ENCODE data around the gene IQCF5.
"Not testable (repeated sequence)": the region's sequence is repeated elsewhere in the genome, so short reads cannot be mapped to it uniquely, and the experiment has no call there.

IQCF5 gene

DNA sequence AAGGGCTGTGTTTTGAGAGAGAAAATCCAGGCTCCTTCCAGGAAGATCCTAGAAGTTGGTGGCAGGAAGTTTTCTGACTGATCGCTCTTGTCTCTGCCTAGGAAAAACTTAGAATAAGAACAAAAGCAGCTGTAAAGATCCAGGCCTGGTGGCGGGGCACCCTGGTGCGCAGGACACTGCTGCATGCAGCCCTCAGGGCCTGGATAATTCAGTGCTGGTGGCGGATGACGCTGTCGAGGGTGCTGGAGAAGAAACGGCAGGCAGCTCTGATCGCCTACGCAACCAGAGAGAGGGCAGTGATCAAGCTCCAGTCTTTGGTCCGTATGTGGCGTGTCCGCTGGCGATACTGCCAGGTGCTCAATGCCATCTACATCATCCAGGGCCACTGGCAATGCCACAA lies 12.5 kb downstream of the IQCF5 start:
- TF ChIP-seq, protein P1, sequence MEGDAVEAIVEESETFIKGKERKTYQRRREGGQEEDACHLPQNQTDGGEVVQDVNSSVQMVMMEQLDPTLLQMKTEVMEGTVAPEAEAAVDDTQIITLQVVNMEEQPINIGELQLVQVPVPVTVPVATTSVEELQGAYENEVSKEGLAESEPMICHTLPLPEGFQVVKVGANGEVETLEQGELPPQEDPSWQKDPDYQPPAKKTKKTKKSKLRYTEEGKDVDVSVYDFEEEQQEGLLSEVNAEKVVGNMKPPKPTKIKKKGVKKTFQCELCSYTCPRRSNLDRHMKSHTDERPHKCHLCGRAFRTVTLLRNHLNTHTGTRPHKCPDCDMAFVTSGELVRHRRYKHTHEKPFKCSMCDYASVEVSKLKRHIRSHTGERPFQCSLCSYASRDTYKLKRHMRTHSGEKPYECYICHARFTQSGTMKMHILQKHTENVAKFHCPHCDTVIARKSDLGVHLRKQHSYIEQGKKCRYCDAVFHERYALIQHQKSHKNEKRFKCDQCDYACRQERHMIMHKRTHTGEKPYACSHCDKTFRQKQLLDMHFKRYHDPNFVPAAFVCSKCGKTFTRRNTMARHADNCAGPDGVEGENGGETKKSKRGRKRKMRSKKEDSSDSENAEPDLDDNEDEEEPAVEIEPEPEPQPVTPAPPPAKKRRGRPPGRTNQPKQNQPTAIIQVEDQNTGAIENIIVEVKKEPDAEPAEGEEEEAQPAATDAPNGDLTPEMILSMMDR (IDR thresholded peaks at IDR 0.05; ENCODE audit: extremely low read depth, missing control alignments), result no peak

DNA sequence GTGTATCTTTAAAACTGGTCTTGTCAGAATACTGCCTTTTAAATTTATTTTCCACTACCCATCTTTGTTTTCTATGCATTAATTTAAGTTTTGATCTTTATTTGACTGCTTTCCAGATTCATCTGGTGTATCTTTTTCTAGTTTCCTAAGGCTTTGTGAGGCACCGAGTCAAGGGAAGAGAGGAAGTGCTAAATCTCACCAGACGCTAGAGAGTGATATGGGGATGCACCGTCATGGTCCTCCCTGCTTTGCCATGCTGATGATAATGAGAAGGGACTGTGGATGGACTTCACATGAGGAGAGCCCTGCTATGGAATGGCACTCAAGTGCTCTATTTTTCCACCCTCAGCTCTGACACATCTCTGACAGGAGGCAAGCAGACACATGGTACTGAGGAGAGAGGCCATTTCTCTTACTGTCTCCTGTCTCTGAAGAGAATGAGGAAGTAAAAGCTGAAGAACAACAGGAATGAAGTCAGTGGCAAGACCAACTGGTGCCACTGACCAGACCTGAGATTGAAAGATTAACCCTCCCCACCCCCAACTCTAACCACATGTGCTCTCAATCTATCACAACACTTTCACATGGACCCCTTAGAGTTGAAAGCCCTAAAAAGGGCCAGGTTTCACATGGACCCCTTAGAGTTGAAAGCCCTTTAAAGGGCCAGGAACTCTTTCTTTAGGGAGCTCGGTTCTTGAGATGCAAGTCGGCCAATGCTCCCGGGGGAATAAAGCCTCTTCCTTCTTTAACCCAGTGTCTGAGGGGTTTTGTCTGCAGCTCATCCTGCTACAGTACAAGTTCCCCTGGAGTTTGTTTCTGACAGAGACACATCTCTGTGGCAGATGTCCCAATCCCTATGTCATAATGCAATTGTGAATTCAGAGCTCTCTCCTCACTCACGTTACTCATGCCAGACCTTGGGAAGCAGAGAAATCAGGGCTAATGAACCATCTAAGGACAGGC lies 14.4 kb downstream of the IQCF5 start, which contains the start of gene IQCF2:
IQCF2 (plus strand) TSS at position 913 of the 963 bp plus-strand sequence. CDS start 52 bp downstream, outside the sequence.
- peak; percentile 41 for DNase-seq (ENCODE audit: low spot score)
- TF ChIP-seq, protein P1 (IDR thresholded peaks at IDR 0.05; ENCODE audit: extremely low read depth, missing control alignments), result no peak

More for the DNA sequence above, 12.5 kb downstream of the IQCF5 start:
- no peak for DNase-seq (ENCODE audit: low spot score)

GRCh38 chr3:51855411-51855810 lies 20.0 kb downstream of the IQCF5 start:
- not testable (repeated sequence) for DNase-seq (ENCODE audit: low spot score)

- no peak for DNase-seq (ENCODE audit: low spot score)
- TF ChIP-seq, protein P1 (IDR thresholded peaks at IDR 0.05; ENCODE audit: extremely low read depth, missing control alignments), result no peak
These were observed 30.3 kb downstream of the IQCF5 start for GRCh38 chr3:51845129-51845528.

DNA sequence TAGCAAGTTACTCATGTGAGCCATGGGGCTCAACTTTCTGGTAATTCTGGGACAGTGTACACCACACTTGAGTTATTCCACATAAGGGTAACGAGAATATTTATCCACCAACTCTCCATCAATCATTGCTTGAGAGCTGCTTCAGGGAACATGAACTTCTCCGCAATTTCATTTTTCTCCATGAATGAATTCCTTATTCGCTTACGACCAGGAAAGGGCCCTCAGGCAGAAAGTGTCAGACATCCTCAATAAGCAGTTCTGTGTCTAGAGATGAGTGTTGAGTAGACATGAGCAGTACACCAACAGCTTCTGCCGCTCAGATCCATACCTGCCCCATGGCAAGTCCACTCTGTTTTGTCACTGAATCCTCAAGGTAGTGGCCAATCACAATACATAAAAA lies 38.8 kb downstream of the IQCF5 start:
- no peak for DNase-seq (ENCODE audit: low spot score)

GRCh38 chr3:51830836-51831385 lies 44.5 kb downstream of the IQCF5 start:
- DNase-seq (ENCODE audit: low spot score), result no peak
- TF ChIP-seq, protein P1 (IDR thresholded peaks at IDR 0.05; ENCODE audit: extremely low read depth, missing control alignments), result no peak

More for the DNA sequence above, 38.8 kb downstream of the IQCF5 start:
- TF ChIP-seq, protein P1 (IDR thresholded peaks at IDR 0.05; ENCODE audit: extremely low read depth, missing control alignments), result no peak

GRCh38 chr3:51830345-51830744 lies 45.1 kb downstream of the IQCF5 start:
- no peak for DNase-seq (ENCODE audit: low spot score)
- TF ChIP-seq, protein P1 (IDR thresholded peaks at IDR 0.05; ENCODE audit: extremely low read depth, missing control alignments), result no peak
